ENCODE data around the gene KCNN3.
"Not testable (repeated sequence)": the region's sequence is repeated elsewhere in the genome, so short reads cannot be mapped to it uniquely, and the experiment has no call there.

DNA sequence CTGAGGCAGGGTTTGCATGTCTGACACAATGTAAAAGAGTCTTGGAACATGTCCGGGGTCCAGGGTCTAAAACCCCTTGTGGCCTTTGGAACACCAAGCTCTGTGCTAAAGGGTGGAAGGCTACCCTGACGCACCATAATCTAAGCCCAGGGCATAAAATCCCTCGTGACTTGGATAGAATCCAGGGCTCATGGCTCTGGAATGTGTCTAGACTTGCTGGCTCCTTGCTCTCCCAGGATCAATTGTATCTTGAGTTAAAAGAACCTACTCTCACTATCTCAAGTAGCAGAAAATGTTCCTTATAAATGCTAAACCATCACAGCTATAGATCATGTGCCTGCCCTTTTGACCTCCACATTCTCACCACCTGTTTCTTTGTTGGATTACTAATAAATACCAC lies 38.0 kb upstream of the KCNN3 start:
- not testable (repeated sequence) for TF ChIP-seq POLR2AphosphoS5, POLR2A (IDR thresholded peaks at IDR 0.05; ENCODE audit: low read depth, low read length)
